Gastroesophageal sphincter (tissue), 4 donors: ENCODE results near the gene EXOSC9. TPM values are rescaled to one million over a fixed set of nuclear protein-coding genes. Genes with fewer than 3 reads are reported as not detected.

Experiments used
- ATAC-seq: fragments of 150-250 bp; one replicate; pipeline ENCODE4 v1.9.1; 2016; ENCODE audit warnings: mild to moderate bottlenecking, moderate library complexity
- H3K27ac ChIP-seq, 4 donors: fragments of 200-600 bp; sonication (generic) in 3 of 4; 1 replicate in 3 of 4; 2 replicates in 1 of 4; pipeline ENCODE4 v1.5.1; 2016 to 2019
- H3K27me3 ChIP-seq: fragments of 200-600 bp; sonication (generic); one replicate; pipeline ENCODE4 v1.5.1; 2019
- H3K36me3 ChIP-seq, 2 donors: fragments of 200-600 bp; sonication (generic); one replicate each; pipeline ENCODE4 v1.5.1; 2019; ENCODE audit warnings: control low read depth in 1 of 2
- H3K4me1 ChIP-seq, 3 donors: fragments of 200-600 bp; sonication (generic); 1 replicate in 2 of 3; 2 replicates in 1 of 3; pipeline ENCODE4 v1.5.1; 2016 to 2019; ENCODE audit warnings: control low read depth in 2 of 3
- H3K4me3 ChIP-seq, 2 donors: fragments of 200-600 bp; sonication (generic); one replicate each; pipeline ENCODE4 v1.5.1; 2019; ENCODE audit warnings: mild to moderate bottlenecking in 1 of 2, moderate library complexity in 1 of 2
- H3K9me3 ChIP-seq, 3 donors: fragments of 200-600 bp; sonication (generic); one replicate each; pipeline ENCODE4 v1.5.1; 2017 to 2019; ENCODE audit warnings: control low read depth in 2 of 3
- CTCF ChIP-seq, 4 experiments: fragments of 200-600 bp in 2 of 4; fragments of 450-650 bp in 2 of 4; sonication (generic) in 1 of 4; IDR thresholded peaks; one replicate each; pipeline ENCODE4 v1.5.1; 2017 to 2019; ENCODE audit warnings: antibody characterized with exemption in 4 of 4, mild to moderate bottlenecking in 2 of 4, moderate library complexity in 2 of 4
- EP300 ChIP-seq: sonication (generic); formaldehyde crosslinking; IDR thresholded peaks from one replicate; pipeline ENCODE4 v1.6.1; 2017; ENCODE audit warnings: antibody characterized with exemption, mild to moderate bottlenecking
- POLR2A ChIP-seq, 2 donors: fragments of 450-650 bp; IDR thresholded peaks; one replicate each; pipeline ENCODE4 v1.6.1; 2017; ENCODE audit warnings: antibody characterized with exemption in 2 of 2, mild to moderate bottlenecking in 2 of 2, moderate library complexity in 1 of 2
- POLR2AphosphoS5 ChIP-seq: sonication (generic); formaldehyde crosslinking; IDR thresholded peaks from one replicate; pipeline ENCODE4 v1.6.1; 2017; ENCODE audit warnings: antibody characterized with exemption
- WGBS, 2 donors: methylation state at CpG; one replicate each; pipeline ENCODE4 v1.1.5; 2018; ENCODE audit warnings: low coverage in 1 of 2; 5-methylcytosine and 5-hydroxymethylcytosine counted together
- total RNA-seq, 4 donors: library from RNA; depleted of rRNA; stranded (reverse); fragments of >200 nt; gene quantifications; one replicate each; pipeline ENCODE4 v1.1.0, GENCODE V29; 2016

The EXOSC9 gene
- total RNA-seq, 4 donors from 2014 or later: 12.2 to 29.7 (median 23.1) TPM

GRCh38 chr4:121814756-121815155 lies 13.6 kb downstream of the EXOSC9 start:
- H3K4me3 ChIP-seq: no peak overlapping the region
- no peaks in the 10 kb centered on the region for H3K9me3 ChIP-seq
- H3K36me3 ChIP-seq: peaks cover 0 to 99% of the 10 kb centered on the region in 2 donors
- WGBS, 2 donors: 65 to 66% methylated on average over 2 of the region's 2 CpGs
- no peak for TF ChIP-seq POLR2AphosphoS5
- no peak for TF ChIP-seq EP300
- TF ChIP-seq POLR2A (IDR thresholded peaks at IDR 0.05): no peak
- no peak for TF ChIP-seq CTCF (IDR thresholded peaks at IDR 0.05)
- no peaks in the 10 kb centered on the region for H3K27me3 ChIP-seq
- no peaks in the 10 kb centered on the region for H3K4me1 ChIP-seq
- no peak for ATAC-seq
- no peak overlapping the region for H3K27ac ChIP-seq

GRCh38 chr4:121817006-121817405 lies 15.9 kb downstream of the EXOSC9 start:
- H3K27me3 ChIP-seq: no peaks in the 10 kb centered on the region
- 76 to 81% methylated on average over 3 of the region's 3 CpGs for WGBS, 2 donors
- no peaks in the 10 kb centered on the region for H3K4me1 ChIP-seq
- no peak for ATAC-seq
- no peak overlapping the region for H3K4me3 ChIP-seq
- peaks cover 0 to 77% of the 10 kb centered on the region in 2 donors for H3K36me3 ChIP-seq
- H3K27ac ChIP-seq: no peak overlapping the region
- no peaks in the 10 kb centered on the region for H3K9me3 ChIP-seq
- TF ChIP-seq EP300 (no peak), POLR2AphosphoS5 (no peak)

- H3K27ac ChIP-seq: no peak overlapping the region
- no peaks in the 10 kb centered on the region for H3K9me3 ChIP-seq
- no peak overlapping the region for H3K4me3 ChIP-seq
- no peaks in the 10 kb centered on the region for H3K27me3 ChIP-seq
- peaks cover 0 to 70% of the 10 kb centered on the region in 2 donors for H3K36me3 ChIP-seq
- TF ChIP-seq CTCF (IDR thresholded peaks at IDR 0.05) (no peak), POLR2AphosphoS5 (no peak), EP300 (no peak), POLR2A (IDR thresholded peaks at IDR 0.05) (no peak)
- 30 to 70% methylated on average over 1 of the region's 1 CpG for WGBS, 2 donors
- H3K4me1 ChIP-seq: peaks cover 0 to 4% (median 0%) of the 10 kb centered on the region in 3 donors
- no peak for ATAC-seq
Observed at GRCh38 chr4:121817701-121818100, 16.6 kb downstream of the EXOSC9 start.

GRCh38 chr4:121818215-121818614 lies 17.1 kb downstream of the EXOSC9 start:
- peaks cover 0 to 9% (median 0%) of the 10 kb centered on the region in 3 donors for H3K4me1 ChIP-seq
- H3K36me3 ChIP-seq: peaks cover 0 to 65% of the 10 kb centered on the region in 2 donors
- WGBS, 2 donors: 21 to 39% methylated on average over 1 of the region's 1 CpG
- no peak overlapping the region for H3K27ac ChIP-seq
- TF ChIP-seq POLR2A (IDR thresholded peaks at IDR 0.05): no peak
- TF ChIP-seq EP300: no peak
- TF ChIP-seq POLR2AphosphoS5: no peak
- TF ChIP-seq CTCF (IDR thresholded peaks at IDR 0.05): no peak
- no peak overlapping the region for H3K4me3 ChIP-seq
- no peak for ATAC-seq
- no peaks in the 10 kb centered on the region for H3K27me3 ChIP-seq
- H3K9me3 ChIP-seq: no peaks in the 10 kb centered on the region

- no peak overlapping the region for H3K4me3 ChIP-seq
- no peak overlapping the region for H3K27ac ChIP-seq
- H3K36me3 ChIP-seq: peaks cover 0 to 53% of the 10 kb centered on the region in 2 donors
- no peak for ATAC-seq
- WGBS, 2 donors: 67 to 86% methylated on average over 1 of the region's 1 CpG
- H3K27me3 ChIP-seq: no peaks in the 10 kb centered on the region
- peaks cover 0 to 16% (median 0%) of the 10 kb centered on the region in 3 donors for H3K4me1 ChIP-seq
- H3K9me3 ChIP-seq: no peaks in the 10 kb centered on the region
- TF ChIP-seq EP300 (no peak), POLR2A (IDR thresholded peaks at IDR 0.05) (no peak), CTCF (IDR thresholded peaks at IDR 0.05) (no peak), POLR2AphosphoS5 (no peak)
Observed at GRCh38 chr4:121819216-121819965, 18.3 kb downstream of the EXOSC9 start.
